ENCODE results near the gene LDLRAD4.

GRCh38 chr18:13381331-13381730, 162.8 kb downstream of the LDLRAD4 start:
- TF ChIP-seq EZH2 (IDR thresholded peaks at IDR 0.05; ENCODE audit: low read depth, unreplicated experiment) = no peak
- TF ChIP-seq, protein P1, sequence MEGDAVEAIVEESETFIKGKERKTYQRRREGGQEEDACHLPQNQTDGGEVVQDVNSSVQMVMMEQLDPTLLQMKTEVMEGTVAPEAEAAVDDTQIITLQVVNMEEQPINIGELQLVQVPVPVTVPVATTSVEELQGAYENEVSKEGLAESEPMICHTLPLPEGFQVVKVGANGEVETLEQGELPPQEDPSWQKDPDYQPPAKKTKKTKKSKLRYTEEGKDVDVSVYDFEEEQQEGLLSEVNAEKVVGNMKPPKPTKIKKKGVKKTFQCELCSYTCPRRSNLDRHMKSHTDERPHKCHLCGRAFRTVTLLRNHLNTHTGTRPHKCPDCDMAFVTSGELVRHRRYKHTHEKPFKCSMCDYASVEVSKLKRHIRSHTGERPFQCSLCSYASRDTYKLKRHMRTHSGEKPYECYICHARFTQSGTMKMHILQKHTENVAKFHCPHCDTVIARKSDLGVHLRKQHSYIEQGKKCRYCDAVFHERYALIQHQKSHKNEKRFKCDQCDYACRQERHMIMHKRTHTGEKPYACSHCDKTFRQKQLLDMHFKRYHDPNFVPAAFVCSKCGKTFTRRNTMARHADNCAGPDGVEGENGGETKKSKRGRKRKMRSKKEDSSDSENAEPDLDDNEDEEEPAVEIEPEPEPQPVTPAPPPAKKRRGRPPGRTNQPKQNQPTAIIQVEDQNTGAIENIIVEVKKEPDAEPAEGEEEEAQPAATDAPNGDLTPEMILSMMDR (conservative IDR thresholded peaks at IDR 0.05; ENCODE audit: low read depth in 2 of 2) = no peak
- TF ChIP-seq ETS1 (IDR thresholded peaks at IDR 0.05) = no peak
- TF ChIP-seq REST (IDR thresholded peaks at IDR 0.05; ENCODE audit: unreplicated experiment) = no peak
- TF ChIP-seq ZNF331 (CRISPR knock-in tag; IDR thresholded peaks at IDR 0.05; ENCODE audit: low read depth) = no peak

Data from GM23338 (cell line).